Ectodermal cell (in vitro differentiated cells): Measurements from ENCODE around the gene RHNO1.

Source experiments
- H3K27ac ChIP-seq: 2 replicates; pipeline ENCODE4 v1.7.0; 2013; ENCODE audit warnings: mild to moderate bottlenecking, low read depth, low read length; ENCODE audit not compliant: insufficient read depth, poor library complexity, severe bottlenecking
- H3K27me3 ChIP-seq: 2 replicates; pipeline ENCODE4 v1.7.0; 2013; ENCODE audit warnings: mild to moderate bottlenecking, low read length; ENCODE audit not compliant: insufficient read depth, control insufficient read depth, poor library complexity, severe bottlenecking
- H3K36me3 ChIP-seq: one replicate; pipeline ENCODE4 v1.7.0; 2013; ENCODE audit warnings: low read length; ENCODE audit not compliant: control insufficient read depth, insufficient read depth
- H3K4me1 ChIP-seq: one replicate; pipeline ENCODE4 v1.7.0; 2013; ENCODE audit warnings: low read length; ENCODE audit not compliant: control insufficient read depth, insufficient read depth
- H3K4me3 ChIP-seq: 2 replicates; pipeline ENCODE4 v1.7.0; 2013; ENCODE audit warnings: low read depth, low read length, control low read depth; ENCODE audit not compliant: insufficient read depth
- H3K9me3 ChIP-seq: 2 replicates; pipeline ENCODE4 v1.7.0; 2013; ENCODE audit warnings: mild to moderate bottlenecking, low read length, moderate library complexity; ENCODE audit not compliant: control insufficient read depth
- WGBS, 2 experiments: methylation state at CpG; one replicate each; pipeline ENCODE4 v1.1.7; 2013; ENCODE audit warnings: missing lambda C conversion rate in 2 of 2; 5-methylcytosine and 5-hydroxymethylcytosine counted together

RHNO1 gene

GRCh38 chr12:2841056-2841650 lies 35.9 kb upstream of the RHNO1 start:
- Histone ChIP-seq H3K4me1 (peaks cover 13% of the 10 kb centered on the region), H3K9me3 (no peaks in the 10 kb centered on the region), H3K27me3 (no peaks in the 10 kb centered on the region), H3K36me3 (no peaks in the 10 kb centered on the region), H3K27ac (no peak overlapping the region), H3K4me3 (no peak overlapping the region)
- 80 to 87% methylated on average over 9 of the region's 9 CpGs for WGBS, 2 experiments

DNA sequence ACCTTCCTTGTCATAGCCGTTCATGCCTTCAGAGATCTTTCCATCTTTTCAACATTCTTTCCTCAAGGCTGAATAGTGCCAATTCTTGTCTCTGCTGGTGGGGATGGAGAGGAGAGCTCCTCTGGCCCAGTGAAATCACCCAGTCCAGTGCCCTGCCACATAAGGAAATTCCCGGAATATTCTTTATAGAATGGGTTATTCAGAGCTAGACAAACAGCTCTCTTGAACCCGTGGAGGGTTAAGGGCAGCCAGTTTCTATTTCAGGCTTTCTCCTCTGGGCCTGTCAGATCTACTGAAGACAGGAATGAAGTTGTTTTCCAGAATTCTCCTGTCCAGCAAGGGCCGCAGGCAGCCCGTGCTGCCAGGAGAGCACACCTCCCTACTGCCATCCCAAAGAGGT lies 34.1 kb upstream of the RHNO1 start:
- H3K4me1 ChIP-seq = peaks cover 18% of the 10 kb centered on the region
- no peak overlapping the region for H3K27ac ChIP-seq
- no peaks in the 10 kb centered on the region for H3K9me3 ChIP-seq
- H3K36me3 ChIP-seq = no peaks in the 10 kb centered on the region
- H3K4me3 ChIP-seq = no peak overlapping the region
- H3K27me3 ChIP-seq = no peaks in the 10 kb centered on the region
- 91 to 94% methylated on average over 5 of the region's 5 CpGs for WGBS, 2 experiments

- Histone ChIP-seq H3K27me3 (no peaks in the 10 kb centered on the region), H3K27ac (no peak overlapping the region), H3K4me3 (no peak overlapping the region), H3K36me3 (no peaks in the 10 kb centered on the region), H3K4me1 (peaks cover 30% of the 10 kb centered on the region), H3K9me3 (no peaks in the 10 kb centered on the region)
- 92% methylated on average over 9 of the region's 9 CpGs for WGBS, 2 experiments
Measured at GRCh38 chr12:2844786-2845185, 32.2 kb upstream of the RHNO1 start.

DNA sequence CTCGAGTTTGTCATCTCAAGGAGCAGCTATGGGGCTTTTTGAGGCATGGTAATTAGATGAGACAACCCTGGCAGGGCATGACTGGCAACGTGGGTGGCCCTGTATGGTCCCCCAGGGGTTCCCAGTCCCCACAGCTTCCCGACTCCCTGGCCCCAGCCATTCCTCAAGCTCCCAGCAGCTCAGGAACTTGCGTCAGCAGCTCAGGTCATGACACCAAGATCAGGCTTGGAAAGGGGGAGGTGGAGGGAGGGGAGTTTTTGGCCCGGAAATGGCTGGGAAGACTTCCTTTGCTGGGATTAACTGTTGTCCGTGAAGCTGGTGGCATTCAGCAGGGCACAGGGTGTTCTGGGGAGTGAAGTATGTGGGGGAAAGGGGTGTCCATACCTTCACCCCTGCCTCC lies 31.7 kb upstream of the RHNO1 start:
- 44 to 48% methylated on average over 6 of the region's 6 CpGs for WGBS, 2 experiments
- Histone ChIP-seq H3K9me3 (no peaks in the 10 kb centered on the region), H3K27ac (no peak overlapping the region), H3K4me3 (no peak overlapping the region), H3K27me3 (no peaks in the 10 kb centered on the region), H3K36me3 (no peaks in the 10 kb centered on the region), H3K4me1 (peaks cover 30% of the 10 kb centered on the region)

DNA sequence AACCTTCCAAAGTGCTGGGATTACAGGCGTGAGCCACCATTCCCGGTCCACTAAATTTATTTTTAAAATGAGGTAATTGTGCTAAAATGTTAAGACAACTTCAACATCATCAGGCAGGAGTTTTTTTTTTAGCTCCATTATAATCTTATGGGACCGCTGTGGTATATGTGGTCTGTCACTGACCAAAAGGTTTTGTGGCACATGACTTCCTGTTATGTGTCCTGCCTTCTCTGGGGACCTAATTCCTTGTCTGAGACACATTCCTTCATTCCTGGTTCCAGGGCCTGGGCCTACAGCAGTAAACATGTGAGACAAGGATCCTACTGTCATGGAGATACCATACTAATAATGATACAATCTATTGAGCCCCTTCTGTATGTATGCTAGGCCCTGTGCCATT lies 25.1 kb upstream of the RHNO1 start:
- WGBS, 2 experiments = 94 to 96% methylated on average over 3 of the region's 3 CpGs
- H3K4me3 ChIP-seq = no peak overlapping the region
- H3K27me3 ChIP-seq = no peaks in the 10 kb centered on the region
- H3K27ac ChIP-seq = no peak overlapping the region
- H3K36me3 ChIP-seq = no peaks in the 10 kb centered on the region
- no peaks in the 10 kb centered on the region for H3K9me3 ChIP-seq
- peaks cover 16% of the 10 kb centered on the region for H3K4me1 ChIP-seq

DNA sequence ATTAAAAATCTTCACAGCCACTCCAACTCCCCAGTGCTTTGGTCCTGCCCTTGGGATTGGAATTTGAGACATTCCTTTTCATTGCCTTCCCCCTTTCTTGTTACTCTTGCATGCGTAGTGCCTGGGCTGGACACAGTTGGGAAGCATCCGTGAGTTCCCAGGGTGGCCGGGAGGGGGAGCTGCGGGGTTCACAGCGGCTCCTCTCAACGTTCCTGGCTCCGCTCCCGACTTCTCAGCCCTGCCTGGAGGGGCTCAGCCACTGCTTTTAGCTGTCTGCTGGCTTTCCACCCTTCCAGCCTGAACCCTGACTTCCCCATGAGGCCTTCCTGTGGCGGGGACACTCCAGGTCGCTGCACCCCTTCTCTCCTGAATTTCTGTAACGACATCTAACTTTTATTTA lies 23.4 kb upstream of the RHNO1 start:
- WGBS, 2 experiments = 7 to 9% methylated on average over 10 of the region's 11 CpGs
- Histone ChIP-seq H3K4me1 (peaks cover 20% of the 10 kb centered on the region), H3K36me3 (peaks cover 4% of the 10 kb centered on the region), H3K27me3 (no peaks in the 10 kb centered on the region), H3K9me3 (no peaks in the 10 kb centered on the region), H3K27ac (no peak overlapping the region), H3K4me3 (no peak overlapping the region)

- Histone ChIP-seq H3K4me1 (peaks cover 19% of the 10 kb centered on the region), H3K27me3 (no peaks in the 10 kb centered on the region), H3K4me3 (no peak overlapping the region), H3K9me3 (no peaks in the 10 kb centered on the region), H3K36me3 (peaks cover 16% of the 10 kb centered on the region), H3K27ac (no peak overlapping the region)
- 87 to 88% methylated on average over 25 of the region's 25 CpGs for WGBS, 2 experiments
Measured at GRCh38 chr12:2854669-2855453, 22.2 kb upstream of the RHNO1 start.

DNA sequence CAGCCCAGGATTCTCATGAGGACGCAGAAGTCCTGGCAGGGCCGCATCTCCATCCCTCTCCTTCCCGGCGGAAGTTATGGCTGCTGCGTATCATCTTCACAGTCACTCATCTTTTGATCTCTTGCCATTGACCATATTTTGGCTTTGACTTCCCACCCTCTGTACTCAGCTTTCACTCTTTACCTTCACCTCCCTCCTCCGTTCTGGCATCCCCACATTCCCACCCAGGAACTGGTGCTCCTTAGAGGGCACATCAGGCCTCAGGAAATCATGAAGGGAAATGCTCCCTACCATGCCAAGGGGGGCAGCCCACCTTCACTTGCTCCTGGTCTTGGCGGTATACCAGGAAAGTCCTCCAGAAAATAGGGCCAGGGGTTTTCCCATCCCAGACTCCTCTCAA lies 21.5 kb upstream of the RHNO1 start:
- 91 to 93% methylated on average over 7 of the region's 7 CpGs for WGBS, 2 experiments
- H3K9me3 ChIP-seq = no peaks in the 10 kb centered on the region
- H3K36me3 ChIP-seq = peaks cover 16% of the 10 kb centered on the region
- no peaks in the 10 kb centered on the region for H3K27me3 ChIP-seq
- no peak overlapping the region for H3K4me3 ChIP-seq
- H3K4me1 ChIP-seq = peaks cover 19% of the 10 kb centered on the region
- H3K27ac ChIP-seq = no peak overlapping the region

- Histone ChIP-seq H3K4me3 (no peak overlapping the region), H3K4me1 (peaks cover 19% of the 10 kb centered on the region), H3K27ac (no peak overlapping the region), H3K9me3 (no peaks in the 10 kb centered on the region), H3K27me3 (no peaks in the 10 kb centered on the region), H3K36me3 (peaks cover 20% of the 10 kb centered on the region)
- 85 to 92% methylated on average over 3 of the region's 3 CpGs for WGBS, 2 experiments
Measured at GRCh38 chr12:2856051-2856450, 21.0 kb upstream of the RHNO1 start.

DNA sequence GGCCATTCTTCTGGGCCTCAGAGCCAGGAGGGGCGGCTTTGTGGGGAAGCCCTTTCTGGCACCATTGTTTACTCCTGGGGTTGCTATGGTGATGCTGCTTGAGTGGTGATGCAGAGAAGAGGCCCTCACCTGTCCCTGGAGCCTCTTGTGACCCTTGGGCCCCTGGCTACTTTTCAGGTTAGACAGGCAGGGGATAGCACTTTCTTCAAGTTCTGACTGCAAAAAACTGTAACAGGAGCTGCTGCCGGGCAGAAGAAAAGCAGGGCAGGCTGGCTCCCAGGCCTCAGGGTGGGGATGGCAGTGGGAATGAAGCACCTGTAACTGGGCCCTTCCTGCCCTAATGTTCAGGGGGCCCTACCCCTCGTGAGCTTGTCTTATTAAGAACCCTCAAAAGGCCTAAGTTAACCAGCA lies 20.0 kb upstream of the RHNO1 start, which contains the start of gene TEX52:
Gene TEX52, minus strand, starts transcription at position 19 of the 411 bp plus-strand sequence. Its CDS starts 13 bp downstream, at position 6.
- Histone ChIP-seq H3K9me3 (no peaks in the 10 kb centered on the region), H3K36me3 (peaks cover 25% of the 10 kb centered on the region), H3K27me3 (no peaks in the 10 kb centered on the region), H3K27ac (peak within 1 kb of the TSS; percentile 63), H3K4me3 (no peak within 1 kb of the TSS), H3K4me1 (peaks cover 19% of the 10 kb centered on the region)
- 76 to 77% methylated on average over 3 of the region's 3 CpGs for WGBS, 2 experiments
